Left lung (tissue), 10 donors: ENCODE data around the gene ABHD12B. TPM values are rescaled to one million over a fixed set of nuclear protein-coding genes. Genes with fewer than 3 reads are reported as not detected.
"Not testable (repeated sequence)": the region's sequence is repeated elsewhere in the genome, so short reads cannot be mapped to it uniquely, and the experiment has no call there.

Source experiments
- ATAC-seq: fragments of 200-7000 bp; cut with Tn5 transposase; one replicate; pipeline ENCODE4 v1.9.1; 2020; ENCODE audit warnings: moderate library complexity
- DNase-seq, 4 donors: peaks; one replicate each; pipeline ENCODE4 v3.0.0-alpha.2; 2013 to 2020
- H3K27ac ChIP-seq, 2 donors: fragments of 200-600 bp; sonication (generic) in 1 of 2; one replicate each; pipeline versions ENCODE4 v1.5.0 to v1.8.0; 2020 to 2021
- H3K27me3 ChIP-seq, 2 donors: fragments of 200-600 bp; sonication (generic) in 1 of 2; one replicate each; pipeline versions ENCODE4 v1.5.0 to v1.8.0; 2020 to 2021
- H3K36me3 ChIP-seq, 2 donors: fragments of 200-600 bp; sonication (generic) in 1 of 2; one replicate each; pipeline versions ENCODE4 v1.5.0 to v1.8.0; 2020 to 2021
- H3K4me1 ChIP-seq, 2 donors: fragments of 200-600 bp; one replicate each; pipeline ENCODE4 v1.8.0; 2021
- H3K4me3 ChIP-seq, 2 donors: fragments of 200-600 bp; sonication (generic) in 1 of 2; one replicate each; pipeline versions ENCODE4 v1.5.0 to v1.8.0; 2020 to 2021; ENCODE audit warnings: mild to moderate bottlenecking in 1 of 2
- H3K9me3 ChIP-seq, 2 donors: fragments of 200-600 bp; sonication (generic) in 1 of 2; one replicate each; pipeline versions ENCODE4 v1.5.0 to v1.8.0; 2020 to 2021
- intact Hi-C, 2 donors: fragments of 100-400 bp; cut with DNase I; formaldehyde crosslinking; loops; one replicate each; pipeline versions ENCODE4 v1.11.2 to v1.14.2; 2022
- polyA plus RNA-seq, 6 donors: library from polyadenylated mRNA; unstranded; fragments of 120-200 nt; gene quantifications; one replicate each; pipeline ENCODE4 v1.2.1, GENCODE V29; 2013; ENCODE audit not compliant: insufficient read length in 6 of 6
- total RNA-seq, 2 donors: library from RNA; stranded (reverse); fragmentation: NEBNext Ultra II Directional; extraction: Animal tissue kit (Norgen Biotek cat#: 25700); gene quantifications; one replicate each; pipeline ENCODE4 v1.2.1, GENCODE V29; 2021
- TF ChIP-seq, protein P1 (sequence below), 2 donors: fragments of 200-600 bp; sonication (generic) in 1 of 2; IDR thresholded peaks; one replicate each; pipeline versions ENCODE4 v1.5.0 to v1.8.0; 2021; ENCODE audit warnings: antibody characterized with exemption in 2 of 2
- donor health status: DM: no; HTN: yes; CAD: no.
- donor health status: DM: no; HTN: no; CAD: no.

ABHD12B gene
- total and polyA plus RNA-seq, 8 donors: 0.68 to 1.4 (median 1.0) TPM; not detected in 2

- Histone ChIP-seq H3K27ac (no peak overlapping the region), H3K9me3 (peaks cover 0 to 2% of the 10 kb centered on the region in 2 donors), H3K36me3 (peaks cover 0 to 94% of the 10 kb centered on the region in 2 donors), H3K4me3 (no peak overlapping the region), H3K27me3 (no peaks in the 10 kb centered on the region), H3K4me1 (no peaks in the 10 kb centered on the region)
- ATAC-seq (no peak), DNase-seq (no peak)
- intact Hi-C loops: no loop called here
- TF ChIP-seq, protein P1, sequence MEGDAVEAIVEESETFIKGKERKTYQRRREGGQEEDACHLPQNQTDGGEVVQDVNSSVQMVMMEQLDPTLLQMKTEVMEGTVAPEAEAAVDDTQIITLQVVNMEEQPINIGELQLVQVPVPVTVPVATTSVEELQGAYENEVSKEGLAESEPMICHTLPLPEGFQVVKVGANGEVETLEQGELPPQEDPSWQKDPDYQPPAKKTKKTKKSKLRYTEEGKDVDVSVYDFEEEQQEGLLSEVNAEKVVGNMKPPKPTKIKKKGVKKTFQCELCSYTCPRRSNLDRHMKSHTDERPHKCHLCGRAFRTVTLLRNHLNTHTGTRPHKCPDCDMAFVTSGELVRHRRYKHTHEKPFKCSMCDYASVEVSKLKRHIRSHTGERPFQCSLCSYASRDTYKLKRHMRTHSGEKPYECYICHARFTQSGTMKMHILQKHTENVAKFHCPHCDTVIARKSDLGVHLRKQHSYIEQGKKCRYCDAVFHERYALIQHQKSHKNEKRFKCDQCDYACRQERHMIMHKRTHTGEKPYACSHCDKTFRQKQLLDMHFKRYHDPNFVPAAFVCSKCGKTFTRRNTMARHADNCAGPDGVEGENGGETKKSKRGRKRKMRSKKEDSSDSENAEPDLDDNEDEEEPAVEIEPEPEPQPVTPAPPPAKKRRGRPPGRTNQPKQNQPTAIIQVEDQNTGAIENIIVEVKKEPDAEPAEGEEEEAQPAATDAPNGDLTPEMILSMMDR (IDR thresholded peaks at IDR 0.05): no peak
Measured at GRCh38 chr14:50904719-50905118, 32.9 kb downstream of the ABHD12B start.

DNA sequence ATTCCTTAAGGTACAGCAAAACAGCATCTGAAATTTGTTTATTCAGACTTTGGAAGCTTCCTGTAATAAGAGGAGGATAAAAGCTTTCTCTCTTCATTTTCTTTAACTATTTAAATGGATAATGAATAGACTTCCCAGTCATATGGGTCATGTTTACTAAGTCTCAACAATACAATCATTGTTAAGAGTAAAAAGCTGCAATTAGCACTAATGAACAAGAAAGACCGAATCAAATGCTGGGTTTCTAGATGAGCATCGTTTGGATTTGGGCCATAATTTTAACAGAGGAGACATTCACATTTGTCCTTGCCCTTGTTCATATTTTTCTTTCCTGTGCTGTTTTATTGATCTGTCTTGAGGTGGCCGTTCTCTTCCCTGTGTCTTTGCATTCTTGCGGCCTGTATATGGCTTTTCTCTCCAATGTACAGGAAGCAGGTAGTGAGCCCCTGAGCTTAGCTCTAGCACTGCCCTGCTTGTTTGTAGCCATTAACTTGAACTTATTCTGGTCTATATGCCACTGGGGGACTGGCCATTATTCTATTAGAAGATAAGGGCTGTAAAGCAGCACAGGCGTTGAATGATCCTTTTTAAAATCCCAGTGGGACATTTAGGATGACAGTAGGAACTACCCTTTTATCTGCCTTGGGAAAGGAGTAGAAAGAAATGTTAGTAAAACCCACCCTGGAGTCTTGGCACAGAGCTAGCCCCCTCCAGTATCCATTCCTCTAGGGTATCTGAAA, 34.6 kb downstream of the ABHD12B start:
- H3K9me3 ChIP-seq: peaks cover 0 to 2% of the 10 kb centered on the region in 2 donors
- TF ChIP-seq, protein P1 (IDR thresholded peaks at IDR 0.05): no peak
- no peak for ATAC-seq
- no peak overlapping the region for H3K27ac ChIP-seq
- DNase-seq: no peak
- peaks cover 0 to 95% of the 10 kb centered on the region in 2 donors for H3K36me3 ChIP-seq
- no peak overlapping the region for H3K4me3 ChIP-seq
- H3K4me1 ChIP-seq: no peaks in the 10 kb centered on the region
- intact Hi-C loops: no loop called here
- no peaks in the 10 kb centered on the region for H3K27me3 ChIP-seq

GRCh38 chr14:50910495-50911420, 38.9 kb downstream of the ABHD12B start:
- TF ChIP-seq, protein P1 (IDR thresholded peaks at IDR 0.05): no peak
- intact Hi-C loops: no loop called here
- H3K27me3 ChIP-seq: no peaks in the 10 kb centered on the region
- no peak overlapping the region for H3K4me3 ChIP-seq
- H3K27ac ChIP-seq: no peak overlapping the region
- H3K4me1 ChIP-seq: no peaks in the 10 kb centered on the region
- peaks cover 0 to 100% of the 10 kb centered on the region in 2 donors for H3K36me3 ChIP-seq
- no peak for DNase-seq
- no peak for ATAC-seq
- H3K9me3 ChIP-seq: no peaks in the 10 kb centered on the region

DNA sequence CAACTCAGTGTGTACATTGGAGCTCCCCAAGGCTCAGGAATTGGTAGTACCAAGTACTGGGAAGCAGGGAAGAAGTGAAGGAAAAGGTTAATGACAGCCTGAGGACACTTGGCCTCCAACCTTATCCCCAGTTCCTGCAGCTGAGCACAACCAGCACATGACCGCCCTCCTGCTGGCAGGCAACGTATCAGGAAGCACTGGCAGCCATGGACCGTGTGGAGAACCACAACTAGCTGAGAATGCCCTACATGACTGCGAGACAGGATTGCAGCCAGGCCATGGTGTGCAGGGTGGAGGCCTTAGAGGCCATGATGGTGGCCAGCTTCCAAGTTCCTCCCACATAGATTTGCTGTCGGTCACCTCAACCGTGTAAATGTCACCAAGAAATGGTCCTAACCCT, 45.6 kb downstream of the ABHD12B start:
- DNase-seq (no peak), ATAC-seq (no peak)
- peaks cover 0 to 96% of the 10 kb centered on the region in 2 donors for H3K36me3 ChIP-seq
- no peaks in the 10 kb centered on the region for H3K27me3 ChIP-seq
- H3K9me3 ChIP-seq: no peaks in the 10 kb centered on the region
- H3K27ac ChIP-seq: no peak overlapping the region
- no peak overlapping the region for H3K4me3 ChIP-seq
- no peaks in the 10 kb centered on the region for H3K4me1 ChIP-seq
- intact Hi-C loops: no loop called here
- TF ChIP-seq, protein P1 (IDR thresholded peaks at IDR 0.05): no peak

DNA sequence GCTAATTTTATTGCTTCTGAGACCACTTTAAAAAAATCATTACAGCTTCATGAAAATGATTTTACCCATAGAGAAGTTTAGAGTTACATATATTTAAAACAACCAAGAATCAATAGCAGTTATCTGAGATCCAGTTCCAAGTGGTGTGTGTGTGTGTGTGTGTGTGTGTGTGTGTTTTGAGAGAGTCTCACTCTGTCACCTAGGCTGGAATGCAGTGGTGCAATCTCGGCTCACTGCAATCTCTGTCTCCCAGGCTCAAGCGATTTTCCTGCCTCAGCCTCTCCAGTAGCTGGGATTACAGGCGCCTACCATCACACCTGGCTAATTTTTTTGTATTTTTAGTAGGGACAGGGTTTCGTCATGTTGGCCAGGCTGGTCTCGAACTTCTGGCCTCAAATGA, 47.7 kb downstream of the ABHD12B start:
- H3K27me3 ChIP-seq, H3K27ac ChIP-seq, H3K9me3 ChIP-seq, ATAC-seq, DNase-seq, H3K4me3 ChIP-seq, intact Hi-C loops, H3K4me1 ChIP-seq: not testable (repeated sequence)
- peaks cover 0 to 94% of the 10 kb centered on the region in 2 donors for H3K36me3 ChIP-seq
